ENCODE measurements around the gene VIM.

Gene VIM

DNA sequence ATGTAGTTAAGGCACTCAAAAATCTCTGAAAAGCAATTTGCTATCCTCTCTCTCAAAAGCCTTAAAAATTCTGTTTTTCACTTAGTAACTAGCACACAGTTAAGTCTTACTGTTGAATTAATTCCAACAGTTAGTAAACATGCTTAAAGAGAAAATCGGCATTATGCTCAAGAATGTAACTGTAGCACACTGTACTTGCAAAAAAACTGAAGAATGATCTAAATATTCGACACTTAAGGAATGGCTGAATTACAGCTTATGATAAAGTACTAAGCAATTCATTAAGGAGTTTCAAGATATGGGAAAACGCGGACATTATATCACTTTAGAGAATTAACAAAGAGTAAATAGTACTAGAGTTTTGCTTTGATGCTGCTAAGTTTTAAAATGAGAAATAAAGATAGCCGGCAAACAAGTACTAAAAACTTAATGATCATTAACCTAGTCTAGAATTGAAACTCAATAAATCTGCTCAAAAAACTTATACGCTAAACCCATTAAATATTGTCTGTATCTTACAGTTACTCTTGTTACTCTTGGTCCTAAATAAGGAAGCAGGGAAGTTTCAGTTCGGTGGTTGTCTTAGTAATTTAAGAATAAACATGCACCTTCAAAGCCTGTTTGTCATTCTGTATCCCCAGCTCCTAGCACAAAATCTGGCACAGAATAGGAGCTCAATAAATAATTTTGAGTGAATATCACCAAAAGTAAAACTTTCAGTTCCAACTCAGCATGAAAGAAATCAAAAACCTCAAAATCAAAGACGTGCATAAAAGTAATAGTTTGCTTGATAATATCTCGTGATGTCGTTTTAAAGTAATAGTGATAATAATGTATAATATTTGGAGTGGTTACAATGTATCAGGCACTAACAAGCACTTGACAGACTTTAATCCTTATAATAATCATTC, 27.8 kb upstream of the VIM start:
- H3K27ac ChIP-seq (replicated peaks), result peak overlapping the region; percentile 94
- peak overlapping the region; percentile 52 for H3K4me3 ChIP-seq (replicated peaks; ENCODE audit: insufficient read depth, low read length)
- no peaks in the 10 kb centered on the region for H3K27me3 ChIP-seq (ENCODE audit: insufficient read depth, poor library complexity, severe bottlenecking)
- DNase-seq (ENCODE audit: low read depth in 1 of 2, low spot score in 1 of 2), result no peak
- TF ChIP-seq GABPA (IDR thresholded peaks at IDR 0.05; ENCODE audit: low read depth) (no peak), SPI1 (IDR thresholded peaks at IDR 0.05; ENCODE audit: borderline replicate concordance, low read depth) (no peak), POLR2AphosphoS5 (IDR thresholded peaks at IDR 0.05; ENCODE audit: low read depth) (no peak)
- TF ChIP-seq, protein P1, sequence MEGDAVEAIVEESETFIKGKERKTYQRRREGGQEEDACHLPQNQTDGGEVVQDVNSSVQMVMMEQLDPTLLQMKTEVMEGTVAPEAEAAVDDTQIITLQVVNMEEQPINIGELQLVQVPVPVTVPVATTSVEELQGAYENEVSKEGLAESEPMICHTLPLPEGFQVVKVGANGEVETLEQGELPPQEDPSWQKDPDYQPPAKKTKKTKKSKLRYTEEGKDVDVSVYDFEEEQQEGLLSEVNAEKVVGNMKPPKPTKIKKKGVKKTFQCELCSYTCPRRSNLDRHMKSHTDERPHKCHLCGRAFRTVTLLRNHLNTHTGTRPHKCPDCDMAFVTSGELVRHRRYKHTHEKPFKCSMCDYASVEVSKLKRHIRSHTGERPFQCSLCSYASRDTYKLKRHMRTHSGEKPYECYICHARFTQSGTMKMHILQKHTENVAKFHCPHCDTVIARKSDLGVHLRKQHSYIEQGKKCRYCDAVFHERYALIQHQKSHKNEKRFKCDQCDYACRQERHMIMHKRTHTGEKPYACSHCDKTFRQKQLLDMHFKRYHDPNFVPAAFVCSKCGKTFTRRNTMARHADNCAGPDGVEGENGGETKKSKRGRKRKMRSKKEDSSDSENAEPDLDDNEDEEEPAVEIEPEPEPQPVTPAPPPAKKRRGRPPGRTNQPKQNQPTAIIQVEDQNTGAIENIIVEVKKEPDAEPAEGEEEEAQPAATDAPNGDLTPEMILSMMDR (IDR thresholded peaks at IDR 0.05; ENCODE audit: insufficient read depth, low read length), result no peak

DNA sequence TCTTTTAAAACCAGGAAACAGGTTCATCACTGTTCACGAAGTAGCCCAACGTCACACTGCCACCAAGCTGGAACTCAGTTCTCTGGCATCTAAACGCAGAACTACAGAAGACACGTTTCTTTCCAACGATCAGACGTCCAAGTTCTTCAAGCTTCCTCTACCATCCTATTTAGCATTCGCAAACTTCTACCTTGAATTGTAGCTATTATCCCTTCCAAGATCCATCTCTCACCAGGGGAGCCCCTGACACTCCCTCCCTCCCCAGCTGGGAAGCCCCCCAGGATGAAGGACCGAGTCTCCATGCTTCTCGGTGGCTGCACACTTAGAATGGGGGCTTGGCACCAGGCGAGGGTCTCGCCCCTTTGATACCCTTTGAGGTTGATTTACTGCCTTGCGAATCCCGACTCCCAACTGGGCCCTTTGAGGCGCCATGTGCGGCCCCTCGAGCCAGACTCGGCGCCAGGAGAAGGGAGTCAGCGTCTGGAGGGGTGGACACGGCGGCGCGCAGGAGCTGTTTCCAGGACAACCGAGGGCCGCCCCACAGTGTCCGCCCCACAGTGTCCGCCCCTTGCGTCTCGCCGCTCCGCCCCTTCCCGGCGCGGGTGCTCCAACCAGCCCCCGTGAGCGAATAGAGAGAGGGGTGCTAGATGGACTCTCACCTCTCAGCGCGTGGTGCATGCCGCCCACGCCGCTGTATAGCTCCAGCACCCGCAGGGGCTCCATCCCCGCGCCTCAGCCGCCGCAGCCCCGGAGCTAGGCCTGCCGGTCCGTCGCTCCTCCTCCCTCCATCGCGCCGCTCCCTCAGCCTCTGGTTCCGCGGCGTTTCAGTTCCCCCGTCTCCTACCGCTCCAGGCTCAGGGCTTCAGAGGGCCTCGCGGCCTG, 26.9 kb upstream of the VIM start, which contains the start of gene TRDMT1:
Gene TRDMT1 (minus strand): TSS at position 761 of the 882 bp plus-strand sequence. CDS start 38 bp downstream, at position 723.
- TF ChIP-seq, protein P1 (IDR thresholded peaks at IDR 0.05; ENCODE audit: insufficient read depth, low read length), result no peak
- TF ChIP-seq GABPA (IDR thresholded peaks at IDR 0.05; ENCODE audit: low read depth) (peak; percentile 84), POLR2AphosphoS5 (IDR thresholded peaks at IDR 0.05; ENCODE audit: low read depth) (peak; percentile 70), SPI1 (IDR thresholded peaks at IDR 0.05; ENCODE audit: borderline replicate concordance, low read depth) (no peak)
- TF ChIP-seq, protein P2, sequence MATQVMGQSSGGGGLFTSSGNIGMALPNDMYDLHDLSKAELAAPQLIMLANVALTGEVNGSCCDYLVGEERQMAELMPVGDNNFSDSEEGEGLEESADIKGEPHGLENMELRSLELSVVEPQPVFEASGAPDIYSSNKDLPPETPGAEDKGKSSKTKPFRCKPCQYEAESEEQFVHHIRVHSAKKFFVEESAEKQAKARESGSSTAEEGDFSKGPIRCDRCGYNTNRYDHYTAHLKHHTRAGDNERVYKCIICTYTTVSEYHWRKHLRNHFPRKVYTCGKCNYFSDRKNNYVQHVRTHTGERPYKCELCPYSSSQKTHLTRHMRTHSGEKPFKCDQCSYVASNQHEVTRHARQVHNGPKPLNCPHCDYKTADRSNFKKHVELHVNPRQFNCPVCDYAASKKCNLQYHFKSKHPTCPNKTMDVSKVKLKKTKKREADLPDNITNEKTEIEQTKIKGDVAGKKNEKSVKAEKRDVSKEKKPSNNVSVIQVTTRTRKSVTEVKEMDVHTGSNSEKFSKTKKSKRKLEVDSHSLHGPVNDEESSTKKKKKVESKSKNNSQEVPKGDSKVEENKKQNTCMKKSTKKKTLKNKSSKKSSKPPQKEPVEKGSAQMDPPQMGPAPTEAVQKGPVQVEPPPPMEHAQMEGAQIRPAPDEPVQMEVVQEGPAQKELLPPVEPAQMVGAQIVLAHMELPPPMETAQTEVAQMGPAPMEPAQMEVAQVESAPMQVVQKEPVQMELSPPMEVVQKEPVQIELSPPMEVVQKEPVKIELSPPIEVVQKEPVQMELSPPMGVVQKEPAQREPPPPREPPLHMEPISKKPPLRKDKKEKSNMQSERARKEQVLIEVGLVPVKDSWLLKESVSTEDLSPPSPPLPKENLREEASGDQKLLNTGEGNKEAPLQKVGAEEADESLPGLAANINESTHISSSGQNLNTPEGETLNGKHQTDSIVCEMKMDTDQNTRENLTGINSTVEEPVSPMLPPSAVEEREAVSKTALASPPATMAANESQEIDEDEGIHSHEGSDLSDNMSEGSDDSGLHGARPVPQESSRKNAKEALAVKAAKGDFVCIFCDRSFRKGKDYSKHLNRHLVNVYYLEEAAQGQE (IDR thresholded peaks at IDR 0.05; ENCODE audit: insufficient replicate concordance, low read depth), result peak; percentile 36
- DNase-seq (ENCODE audit: low read depth in 1 of 2, low spot score in 1 of 2), result peak; percentile 46 to 60
- peak within 1 kb of the TSS; percentile 94 for H3K27ac ChIP-seq (replicated peaks)
- H3K4me3 ChIP-seq (replicated peaks; ENCODE audit: insufficient read depth, low read length), result peak within 1 kb of the TSS; percentile 52
- no peaks in the 10 kb centered on the region for H3K27me3 ChIP-seq (ENCODE audit: insufficient read depth, poor library complexity, severe bottlenecking)

DNA sequence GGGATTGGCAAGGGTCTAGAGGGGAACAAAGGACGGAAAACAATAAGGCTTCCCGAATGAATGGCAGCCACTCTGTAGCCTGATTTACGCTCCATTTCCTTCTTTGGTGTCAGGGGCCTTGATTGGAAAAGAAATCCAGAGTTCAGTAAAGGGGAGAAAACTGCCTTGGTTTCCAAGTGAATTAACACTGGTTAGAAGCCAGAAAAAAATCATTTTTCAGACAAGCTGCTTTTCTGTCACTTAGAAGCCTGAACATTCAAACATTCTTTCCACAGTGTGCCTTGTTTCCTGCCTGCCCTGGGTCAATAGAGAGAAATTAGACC, 26.3 kb upstream of the VIM start:
- no peaks in the 10 kb centered on the region for H3K27me3 ChIP-seq (ENCODE audit: insufficient read depth, poor library complexity, severe bottlenecking)
- peak overlapping the region; percentile 94 for H3K27ac ChIP-seq (replicated peaks)
- DNase-seq (ENCODE audit: low read depth in 1 of 2, low spot score in 1 of 2), result no peak
- no peak overlapping the region for H3K4me3 ChIP-seq (replicated peaks; ENCODE audit: insufficient read depth, low read length)
- TF ChIP-seq POLR2AphosphoS5 (IDR thresholded peaks at IDR 0.05; ENCODE audit: low read depth) (no peak), GABPA (IDR thresholded peaks at IDR 0.05; ENCODE audit: low read depth) (no peak), SPI1 (IDR thresholded peaks at IDR 0.05; ENCODE audit: borderline replicate concordance, low read depth) (no peak)
- TF ChIP-seq, protein P1 (IDR thresholded peaks at IDR 0.05; ENCODE audit: insufficient read depth, low read length), result no peak
- TF ChIP-seq, protein P2 (IDR thresholded peaks at IDR 0.05; ENCODE audit: insufficient replicate concordance, low read depth), result no peak
